SH-SY5Y (cell line): ENCODE data around the gene BABAM1.

ENCODE experiments used
- GATA2 ChIP-seq: IDR thresholded peaks from 2 replicates; pipeline ENCODE4 v1.6.1; 2011; ENCODE audit warnings: mild to moderate bottlenecking, low read depth, low read length
- GATA3 ChIP-seq: IDR thresholded peaks from 2 replicates; pipeline ENCODE4 v1.6.1; 2011; ENCODE audit warnings: low read depth, mild to moderate bottlenecking, low read length, moderate library complexity

Gene BABAM1

DNA sequence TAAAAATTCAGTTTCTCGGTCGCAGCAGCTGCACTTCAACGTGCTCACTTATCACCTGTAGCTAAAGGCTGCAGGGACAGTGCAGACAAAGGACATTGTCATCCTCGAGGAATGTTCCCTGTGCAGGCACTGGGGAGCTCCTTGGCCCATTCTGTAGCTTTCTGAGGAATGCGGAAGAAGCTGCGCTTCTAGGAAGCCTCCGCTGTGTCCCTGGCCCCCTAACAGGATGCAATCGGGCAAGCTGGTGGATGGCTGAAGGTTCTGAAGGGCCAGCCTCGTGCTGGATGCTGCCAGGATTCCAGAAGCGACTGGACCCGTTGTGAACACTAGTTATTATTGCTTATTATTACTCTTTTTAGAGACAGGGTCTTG is 59.3 kb downstream of the BABAM1 start:
- TF ChIP-seq GATA2, result no peak
- no peak for TF ChIP-seq GATA3

DNA sequence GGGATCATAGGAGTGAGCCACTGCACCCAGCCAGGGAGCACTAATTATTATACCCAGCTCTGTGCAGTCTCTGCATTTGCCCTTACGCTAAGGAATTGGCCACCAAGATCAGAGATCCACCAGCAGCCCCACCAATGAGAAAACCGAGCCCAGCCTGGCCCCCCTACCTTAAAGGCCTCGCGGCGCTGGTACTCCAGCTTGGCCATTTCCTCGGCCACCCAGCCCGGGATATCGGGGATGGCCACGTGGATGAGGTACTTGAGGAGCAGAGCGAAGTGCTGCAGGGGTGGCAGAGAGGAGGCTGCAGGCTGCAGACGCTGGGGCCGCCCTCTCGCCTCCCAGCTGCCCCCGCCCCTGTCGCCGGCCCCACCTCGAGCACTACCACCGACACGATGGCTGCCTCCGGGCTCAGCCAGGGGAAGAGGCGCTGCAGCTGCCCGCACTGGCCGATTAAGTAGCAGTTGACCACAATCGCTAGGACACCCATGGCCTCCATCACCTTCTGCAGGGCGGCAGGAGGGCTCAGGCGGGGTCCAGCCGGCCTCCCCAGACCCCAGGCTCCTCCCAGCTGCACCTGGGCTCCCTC is 59.9 kb downstream of the BABAM1 start:
- TF ChIP-seq GATA3 (no peak), GATA2 (no peak)

DNA sequence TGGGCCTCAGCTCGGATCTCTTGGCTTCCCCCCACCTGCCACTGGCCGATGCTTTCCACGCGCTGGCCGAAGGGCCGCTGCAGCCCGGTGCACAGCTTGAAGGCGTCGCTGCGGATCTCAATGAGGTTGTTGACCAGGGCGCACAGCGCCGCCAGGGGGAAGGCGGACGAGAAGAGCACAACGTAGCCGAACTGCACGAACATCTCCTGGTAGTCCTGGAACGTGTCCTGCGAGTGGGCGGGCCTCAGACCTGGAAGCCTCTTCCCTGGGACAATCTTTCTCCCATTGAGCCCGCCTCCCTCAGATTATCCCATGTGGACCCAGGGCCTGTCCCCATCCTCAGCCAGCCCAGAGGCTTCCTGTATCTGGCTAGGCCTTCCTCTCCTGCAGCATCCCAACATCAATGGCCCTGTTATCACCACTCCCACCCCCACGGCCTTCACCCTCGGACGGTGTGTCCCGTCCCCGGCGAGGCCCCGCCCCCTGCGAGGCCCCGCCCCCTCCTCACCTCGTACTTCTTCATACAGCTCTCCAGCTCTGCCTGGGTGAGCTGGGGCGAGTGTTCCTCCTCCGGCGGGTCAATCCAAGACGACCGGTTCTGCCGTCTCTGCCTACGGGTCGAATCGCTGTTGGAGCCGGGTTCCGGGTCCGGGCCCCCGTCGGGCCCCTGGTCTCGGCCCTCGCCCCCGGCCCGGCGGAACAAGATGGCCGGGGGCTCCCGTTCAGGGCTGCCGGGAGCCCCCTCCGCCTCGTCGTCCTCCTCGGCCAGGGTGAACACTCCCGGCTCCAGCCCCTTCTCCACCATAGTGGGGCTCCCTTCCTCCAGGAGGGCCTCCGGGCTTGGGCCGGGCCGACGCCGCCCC is 60.6 kb downstream of the BABAM1 start:
- TF ChIP-seq GATA2, result no peak
- no peak for TF ChIP-seq GATA3
